Measurements from ENCODE around the gene ATP11A. TPM values are rescaled to one million over a fixed set of nuclear protein-coding genes. Genes with fewer than 3 reads are reported as not detected.

ATP11A gene
- total RNA-seq, 4 donors from 2014 or later, result 18.6 to 30.3 (median 26.8) TPM

- no peak for TF ChIP-seq CTCF (IDR thresholded peaks at IDR 0.05; ENCODE audit: low read depth)
Observed at GRCh38 chr13:112793545-112794445, 104.0 kb downstream of the ATP11A start.

- no peak for TF ChIP-seq CTCF (IDR thresholded peaks at IDR 0.05; ENCODE audit: low read depth)
Observed at GRCh38 chr13:112795277-112795676, 105.4 kb downstream of the ATP11A start.

GRCh38 chr13:112796190-112796915 lies 106.5 kb downstream of the ATP11A start:
- no peak for TF ChIP-seq CTCF (IDR thresholded peaks at IDR 0.05; ENCODE audit: low read depth)

GRCh38 chr13:112799394-112799793 lies 109.6 kb downstream of the ATP11A start:
- no peak for TF ChIP-seq CTCF (IDR thresholded peaks at IDR 0.05; ENCODE audit: low read depth)

GRCh38 chr13:112800057-112800456 lies 110.2 kb downstream of the ATP11A start:
- no peak for TF ChIP-seq CTCF (IDR thresholded peaks at IDR 0.05; ENCODE audit: low read depth)

GRCh38 chr13:112802802-112803195 lies 113.0 kb downstream of the ATP11A start:
- TF ChIP-seq CTCF (IDR thresholded peaks at IDR 0.05; ENCODE audit: low read depth), result no peak

- no peak for TF ChIP-seq CTCF (IDR thresholded peaks at IDR 0.05; ENCODE audit: low read depth)
Observed at GRCh38 chr13:112803422-112803821, 113.6 kb downstream of the ATP11A start.
